CD1c-positive myeloid dendritic cell (primary cell): Measurements from ENCODE around the gene ASPA.

Experiments
- DNase-seq: peaks from one replicate; pipeline ENCODE4 v3.0.0-alpha.2; 2016; ENCODE audit errors: extremely low spot score

ASPA gene

DNA sequence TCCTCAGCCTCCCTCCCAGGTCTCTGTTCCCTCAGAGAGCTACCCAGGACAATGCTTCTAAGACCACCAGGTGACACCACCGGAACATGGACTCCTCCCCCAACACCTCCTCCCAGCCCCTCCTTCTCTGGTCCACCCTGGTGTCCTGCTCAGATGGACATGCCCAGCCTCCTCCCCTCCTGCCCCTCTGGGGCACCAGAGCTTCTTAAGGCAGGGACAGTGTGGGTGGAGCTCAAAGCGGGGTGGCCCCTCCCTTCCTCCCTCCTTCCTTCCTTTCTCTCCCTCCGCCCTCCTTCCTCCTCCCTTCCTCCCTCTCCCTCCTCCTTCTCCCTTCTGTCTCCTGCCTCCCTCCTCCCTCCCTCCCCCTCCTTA, 59.1 kb downstream of the ASPA start:
- DNase-seq, result no peak

- peak; percentile 42 for DNase-seq
Observed at GRCh38 chr17:3535253-3535995, 59.6 kb downstream of the ASPA start.

- DNase-seq, result no peak
Observed at GRCh38 chr17:3536716-3537115, 60.9 kb downstream of the ASPA start.

GRCh38 chr17:3539881-3540540, 64.2 kb downstream of the ASPA start:
- no peak for DNase-seq

- DNase-seq, result no peak
Observed at GRCh38 chr17:3542410-3543088, 66.8 kb downstream of the ASPA start.

GRCh38 chr17:3543453-3543852, 67.7 kb downstream of the ASPA start:
- no peak for DNase-seq

DNA sequence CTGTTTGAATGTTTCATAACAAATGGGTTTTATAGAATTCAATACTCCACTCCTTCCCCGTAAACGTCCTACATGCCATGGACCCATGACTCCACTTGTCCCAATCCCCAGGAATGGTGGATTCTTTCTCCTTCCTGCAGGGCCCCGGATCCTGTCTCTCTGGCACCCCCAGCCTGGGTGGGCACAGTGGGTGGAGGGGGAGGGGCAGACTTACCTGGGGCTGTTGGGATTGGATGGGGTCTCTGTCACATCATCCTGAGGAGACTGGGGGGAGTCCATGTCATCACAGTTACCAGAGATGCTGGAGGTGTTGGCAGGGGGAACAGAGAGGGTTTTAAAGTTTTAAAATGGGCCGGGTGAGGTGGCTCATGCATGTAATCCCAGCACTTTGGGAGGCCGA, 68.6 kb downstream of the ASPA start:
- DNase-seq, result no peak

DNA sequence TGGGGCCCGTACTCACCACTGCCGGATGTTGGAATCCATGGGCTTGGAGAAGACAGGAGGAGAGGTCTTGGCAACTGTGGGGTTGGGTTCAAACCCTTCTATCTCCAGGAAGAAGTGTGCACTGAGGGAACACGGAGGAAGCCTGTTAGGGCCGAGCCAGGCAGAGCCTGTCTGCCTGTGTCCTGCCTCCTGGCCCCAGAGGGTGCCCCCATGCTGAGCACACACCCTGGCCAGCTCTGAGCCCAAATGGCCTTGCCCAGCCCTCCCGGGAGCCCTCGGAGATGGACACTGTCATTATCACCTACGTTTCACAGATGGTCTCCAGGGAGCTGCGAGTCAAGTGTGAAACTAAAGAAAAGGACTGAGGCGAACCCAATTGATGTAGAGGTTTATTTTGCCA, 69.4 kb downstream of the ASPA start:
- DNase-seq, result no peak

DNA sequence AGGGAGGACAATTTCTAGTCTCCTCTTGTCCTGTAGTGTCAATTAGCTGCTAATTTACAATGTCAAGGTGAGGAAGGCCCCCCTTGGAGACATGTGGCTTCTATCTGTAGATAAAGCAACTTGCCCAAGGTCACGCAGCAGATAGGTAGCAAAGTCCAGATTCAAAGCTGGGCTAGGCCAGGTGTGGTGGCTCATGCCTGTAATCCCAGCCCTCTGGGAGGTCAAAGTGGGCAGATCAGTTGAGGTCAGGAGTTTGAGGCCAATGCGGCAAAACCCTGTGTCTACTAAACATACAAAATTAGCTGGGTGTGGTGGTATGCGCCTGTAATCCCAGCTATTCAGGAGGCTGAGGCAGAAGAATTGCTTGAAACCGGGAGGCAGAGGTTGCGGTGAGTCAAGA, 70.7 kb downstream of the ASPA start:
- DNase-seq, result no peak

DNA sequence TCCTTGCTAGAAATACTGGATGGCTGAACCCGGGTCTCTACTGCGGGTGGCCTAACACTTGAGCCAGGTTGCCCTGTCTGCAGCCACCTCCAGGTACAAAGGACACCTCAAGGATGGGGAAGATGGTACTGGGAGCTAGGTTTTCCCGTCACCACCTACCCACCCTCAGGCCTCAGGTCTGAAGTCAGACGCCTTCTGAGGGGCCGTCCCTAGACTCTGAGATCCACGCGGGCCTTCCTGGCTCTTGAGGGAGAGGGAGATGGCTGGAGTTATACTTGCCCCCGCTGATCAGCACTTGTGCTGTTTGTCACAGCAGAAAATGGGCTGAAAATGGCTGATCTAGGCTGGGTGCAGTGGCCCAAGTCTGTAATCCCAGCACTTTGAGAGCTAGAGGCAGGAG, 71.2 kb downstream of the ASPA start:
- DNase-seq, result no peak

- DNase-seq, result no peak
Observed at GRCh38 chr17:3547628-3548027, 71.8 kb downstream of the ASPA start.

DNA sequence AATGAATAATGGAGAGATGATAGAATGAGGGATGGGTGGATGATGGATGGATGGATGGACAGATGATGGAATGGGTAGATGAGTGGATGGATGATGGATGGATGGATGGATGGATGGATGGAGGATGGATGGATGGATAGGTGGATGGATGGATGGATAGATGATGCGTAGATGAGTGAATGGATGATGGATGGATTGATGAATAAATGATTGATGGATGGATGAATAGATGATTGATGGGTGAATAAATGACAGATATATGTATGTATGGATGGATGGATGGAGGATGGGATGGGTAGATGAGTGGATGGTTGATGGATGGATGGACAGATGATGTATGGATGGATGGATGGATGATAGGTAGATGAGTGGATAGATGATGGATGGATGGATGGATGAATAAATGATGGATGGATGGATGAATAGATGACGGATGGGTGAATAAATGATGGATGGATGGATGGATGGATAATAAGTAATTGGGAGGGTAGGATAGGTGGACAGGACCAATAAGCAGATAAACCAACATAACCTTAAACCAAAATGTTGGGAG, 73.9 kb downstream of the ASPA start:
- no peak for DNase-seq

DNA sequence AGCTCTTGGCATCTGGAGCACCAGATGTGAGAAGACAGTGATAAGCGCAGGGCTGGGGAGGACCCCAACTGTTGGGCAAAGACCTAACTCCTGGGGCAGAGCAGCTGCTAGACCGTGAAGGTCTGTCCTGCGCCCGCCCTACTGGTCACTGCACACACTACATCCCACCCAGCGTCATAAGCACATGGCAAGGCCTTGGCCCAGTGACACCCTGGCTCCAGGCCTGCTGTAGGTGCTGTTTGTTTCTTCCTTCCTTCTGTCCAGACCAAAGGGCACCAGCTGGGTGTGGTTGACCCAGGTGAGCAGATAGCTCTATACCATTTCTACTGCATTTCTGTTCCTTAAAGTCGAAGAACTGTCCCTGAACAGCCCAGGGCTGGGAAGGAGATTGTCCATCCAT, 75.4 kb downstream of the ASPA start:
- DNase-seq, result no peak

DNA sequence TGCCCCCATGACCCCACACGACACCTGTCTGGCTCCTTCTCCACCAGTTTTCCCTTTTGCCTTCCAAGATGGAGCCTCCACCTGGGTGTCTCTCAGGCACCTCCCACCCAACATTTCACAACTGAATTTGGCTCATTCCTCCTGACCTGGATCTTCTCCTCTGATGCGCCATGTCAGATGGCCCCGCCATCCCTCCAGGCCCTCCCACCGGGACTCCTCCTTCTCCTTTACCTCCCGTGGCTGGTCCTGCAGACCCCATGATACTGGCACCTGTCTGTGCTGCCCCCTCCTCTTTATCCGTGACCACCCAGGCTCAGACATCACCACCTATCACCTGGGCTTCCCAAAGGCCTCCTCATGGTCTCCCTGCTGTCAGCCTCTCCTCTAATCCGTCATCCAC, 77.1 kb downstream of the ASPA start:
- no peak for DNase-seq
